NB4 (cell line): ENCODE measurements around the gene KRTCAP3.

Experiments used
- CTCF ChIP-seq: IDR thresholded peaks from one replicate; pipeline ENCODE4 v1.5.1; 2012; ENCODE audit warnings: low read depth, low read length
- MAX ChIP-seq: IDR thresholded peaks from 2 replicates; pipeline ENCODE4 v1.6.1; 2011; ENCODE audit warnings: low read depth, low read length
- MYC ChIP-seq: IDR thresholded peaks from 2 replicates; pipeline ENCODE4 v1.6.1; 2011; ENCODE audit warnings: low read depth, low read length
- POLR2A ChIP-seq: IDR thresholded peaks from 2 replicates; pipeline ENCODE4 v1.6.1; 2011; ENCODE audit warnings: mild to moderate bottlenecking; ENCODE audit not compliant: insufficient read length; ENCODE audit errors: extremely low read depth

GRCh38 chr2:27448381-27448780, 6.2 kb downstream of the KRTCAP3 start:
- TF ChIP-seq POLR2A (no peak), CTCF (no peak), MAX (no peak), MYC (no peak)
